ENCODE data around the gene SPIRE1. TPM values are rescaled to one million over a fixed set of nuclear protein-coding genes. Genes with fewer than 3 reads are reported as not detected.

Gene SPIRE1
- total RNA-seq, 1 experiment from 2014 or later = 9.5 TPM

DNA sequence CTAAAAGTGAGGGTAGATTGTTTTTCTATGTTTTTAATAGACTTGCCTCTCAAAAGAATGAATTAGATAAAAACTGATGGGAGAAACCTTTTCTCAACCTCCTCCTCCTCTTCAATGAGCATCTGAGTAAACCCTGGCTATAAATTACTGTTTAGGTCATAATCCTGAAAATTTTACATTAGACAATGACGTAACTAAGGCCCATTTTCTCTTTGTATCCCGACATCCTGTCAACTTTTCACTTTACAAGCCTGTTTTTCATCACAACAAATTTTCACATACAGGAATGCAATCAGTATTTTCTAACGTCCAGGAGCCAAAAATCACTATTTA, 1.3 kb downstream of the SPIRE1 start:
- POLR2A ChIA-PET = no interaction called here
- Histone ChIP-seq H3K27me3 (replicated peaks; ENCODE audit: control insufficient read depth, insufficient read depth, low read length) (no peaks in the 10 kb centered on the region), H3K36me3 (ENCODE audit: control insufficient read depth, insufficient read depth, low read length) (no peaks in the 10 kb centered on the region), H3K4me3 (ENCODE audit: low read depth, low read length) (peak overlapping the region; percentile 74), H3K9me3 (no peaks in the 10 kb centered on the region), H3K4me1 (peaks cover 3% of the 10 kb centered on the region; the same call in 1 of the 2 replicates)
- intact Hi-C loops (cut with micrococcal nuclease; ENCODE audit: unreplicated experiment) = loop anchor here (5.0 to 10.0 kb wide), 3 partner anchors 114 to 249 kb away; partner anchors contain the start of gene PRELID3A
- H3K27me3 Mint-ChIP-seq (ENCODE audit: insufficient read depth, unreplicated experiment) = no peaks in the 10 kb centered on the region
- peak overlapping the region; percentile 85 for H3K4me3 Mint-ChIP-seq (ENCODE audit: unreplicated experiment)
- TF ChIP-seq, protein P1, sequence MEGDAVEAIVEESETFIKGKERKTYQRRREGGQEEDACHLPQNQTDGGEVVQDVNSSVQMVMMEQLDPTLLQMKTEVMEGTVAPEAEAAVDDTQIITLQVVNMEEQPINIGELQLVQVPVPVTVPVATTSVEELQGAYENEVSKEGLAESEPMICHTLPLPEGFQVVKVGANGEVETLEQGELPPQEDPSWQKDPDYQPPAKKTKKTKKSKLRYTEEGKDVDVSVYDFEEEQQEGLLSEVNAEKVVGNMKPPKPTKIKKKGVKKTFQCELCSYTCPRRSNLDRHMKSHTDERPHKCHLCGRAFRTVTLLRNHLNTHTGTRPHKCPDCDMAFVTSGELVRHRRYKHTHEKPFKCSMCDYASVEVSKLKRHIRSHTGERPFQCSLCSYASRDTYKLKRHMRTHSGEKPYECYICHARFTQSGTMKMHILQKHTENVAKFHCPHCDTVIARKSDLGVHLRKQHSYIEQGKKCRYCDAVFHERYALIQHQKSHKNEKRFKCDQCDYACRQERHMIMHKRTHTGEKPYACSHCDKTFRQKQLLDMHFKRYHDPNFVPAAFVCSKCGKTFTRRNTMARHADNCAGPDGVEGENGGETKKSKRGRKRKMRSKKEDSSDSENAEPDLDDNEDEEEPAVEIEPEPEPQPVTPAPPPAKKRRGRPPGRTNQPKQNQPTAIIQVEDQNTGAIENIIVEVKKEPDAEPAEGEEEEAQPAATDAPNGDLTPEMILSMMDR (IDR thresholded peaks at IDR 0.05; ENCODE audit: insufficient read depth in 1 of 2, low read depth in 1 of 2, low read length in 1 of 2, severe bottlenecking in 1 of 2, unreplicated experiment in 1 of 2) = no peak
- no peaks in the 10 kb centered on the region for H3K9me3 Mint-ChIP-seq (ENCODE audit: unreplicated experiment)
- no TSS peak for BruUV-seq (replicated peaks)
- H3K36me3 Mint-ChIP-seq (ENCODE audit: insufficient read depth, unreplicated experiment) = no peaks in the 10 kb centered on the region
- no peak for DNase-seq
- CTCF ChIA-PET = no interaction called here
- H3K27ac Mint-ChIP-seq (ENCODE audit: unreplicated experiment) = no peak overlapping the region
- H3K4me1 Mint-ChIP-seq (ENCODE audit: low read depth, unreplicated experiment) = peaks cover 15% of the 10 kb centered on the region

DNA sequence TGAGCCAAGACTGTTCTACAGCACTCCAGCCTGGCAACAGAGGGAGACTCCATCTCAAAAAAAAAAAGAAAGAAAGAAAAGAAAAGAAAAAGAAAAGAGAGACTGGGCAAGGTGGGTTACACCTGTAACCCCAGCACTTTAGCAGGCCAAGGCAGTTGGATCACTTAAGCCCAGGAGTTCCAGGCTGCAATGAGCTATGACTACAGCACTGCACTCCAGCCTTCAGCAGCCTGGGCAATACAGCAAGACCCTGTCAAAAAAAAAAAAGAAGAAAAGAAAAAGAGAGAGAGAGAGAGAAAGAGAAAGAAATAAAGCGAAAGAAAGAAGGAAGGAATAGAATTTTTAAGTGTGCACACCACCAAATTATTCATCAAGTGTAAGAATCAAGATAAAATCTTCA, 2.9 kb downstream of the SPIRE1 start:
- Mint-ChIP-seq H3K4me3 (ENCODE audit: unreplicated experiment) (no peak overlapping the region), H3K4me1 (ENCODE audit: low read depth, unreplicated experiment) (peaks cover 15% of the 10 kb centered on the region), H3K36me3 (ENCODE audit: insufficient read depth, unreplicated experiment) (no peaks in the 10 kb centered on the region), H3K9me3 (ENCODE audit: unreplicated experiment) (no peaks in the 10 kb centered on the region), H3K27me3 (ENCODE audit: insufficient read depth, unreplicated experiment) (no peaks in the 10 kb centered on the region), H3K27ac (ENCODE audit: unreplicated experiment) (no peak overlapping the region)
- Histone ChIP-seq H3K4me3 (ENCODE audit: low read depth, low read length) (no peak overlapping the region), H3K27me3 (replicated peaks; ENCODE audit: control insufficient read depth, insufficient read depth, low read length) (no peaks in the 10 kb centered on the region), H3K9me3 (no peaks in the 10 kb centered on the region), H3K4me1 (peaks cover 3% of the 10 kb centered on the region; the same call in 1 of the 2 replicates), H3K36me3 (ENCODE audit: control insufficient read depth, insufficient read depth, low read length) (no peaks in the 10 kb centered on the region)
- ChIA-PET CTCF (no interaction called here), POLR2A (no interaction called here)
- TF ChIP-seq, protein P1 (IDR thresholded peaks at IDR 0.05; ENCODE audit: insufficient read depth in 1 of 2, low read depth in 1 of 2, low read length in 1 of 2, severe bottlenecking in 1 of 2, unreplicated experiment in 1 of 2) = no peak
- BruUV-seq (replicated peaks) = no TSS peak
- no peak for DNase-seq
- intact Hi-C loops (cut with micrococcal nuclease; ENCODE audit: unreplicated experiment) = loop anchor here (5.0 to 10.0 kb wide), 3 partner anchors 113 to 248 kb away; partner anchors contain the start of gene PRELID3A

DNA sequence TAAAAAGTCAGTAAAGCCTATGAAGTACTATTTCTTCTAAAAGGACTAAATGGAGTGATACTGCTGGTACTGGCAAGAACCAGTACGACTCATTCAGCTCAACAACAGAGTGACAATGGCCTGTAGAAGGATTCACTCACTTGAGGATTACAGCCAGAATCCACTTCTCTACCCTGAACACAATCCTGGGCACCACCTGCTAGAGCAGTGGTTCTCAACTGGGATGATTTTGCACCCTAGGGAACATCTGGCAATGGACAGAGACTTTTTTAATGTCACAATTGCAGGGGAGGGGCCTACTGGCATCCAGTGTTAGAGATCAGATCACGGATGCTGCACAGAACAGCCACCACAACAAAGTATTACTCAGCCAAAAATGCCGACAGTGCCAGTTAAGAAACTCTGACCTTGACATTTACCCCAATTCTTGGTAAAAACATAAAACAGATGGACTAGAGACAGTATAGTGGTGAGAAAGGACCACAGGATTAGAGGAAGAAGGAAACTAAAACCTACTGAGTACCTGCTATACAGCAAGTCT, 5.0 kb downstream of the SPIRE1 start:
- intact Hi-C loops (cut with micrococcal nuclease; ENCODE audit: unreplicated experiment) = loop anchor here (10.0 kb wide), 1 partner anchor 178 kb away; no protein-coding TSS in a partner anchor
- DNase-seq = no peak
- Histone ChIP-seq H3K4me3 (ENCODE audit: low read depth, low read length) (no peak overlapping the region), H3K9me3 (no peaks in the 10 kb centered on the region), H3K27me3 (replicated peaks; ENCODE audit: control insufficient read depth, insufficient read depth, low read length) (no peaks in the 10 kb centered on the region), H3K36me3 (ENCODE audit: control insufficient read depth, insufficient read depth, low read length) (no peaks in the 10 kb centered on the region), H3K4me1 (no peaks in the 10 kb centered on the region; the same call in 1 of the 2 replicates)
- Mint-ChIP-seq H3K9me3 (ENCODE audit: unreplicated experiment) (no peaks in the 10 kb centered on the region), H3K27ac (ENCODE audit: unreplicated experiment) (no peak overlapping the region), H3K27me3 (ENCODE audit: insufficient read depth, unreplicated experiment) (no peaks in the 10 kb centered on the region), H3K4me1 (ENCODE audit: low read depth, unreplicated experiment) (peaks cover 12% of the 10 kb centered on the region), H3K4me3 (ENCODE audit: unreplicated experiment) (no peak overlapping the region), H3K36me3 (ENCODE audit: insufficient read depth, unreplicated experiment) (no peaks in the 10 kb centered on the region)
- TF ChIP-seq, protein P1 (IDR thresholded peaks at IDR 0.05; ENCODE audit: insufficient read depth in 1 of 2, low read depth in 1 of 2, low read length in 1 of 2, severe bottlenecking in 1 of 2, unreplicated experiment in 1 of 2) = no peak
- ChIA-PET POLR2A (no interaction called here), CTCF (no interaction called here)
- no TSS peak for BruUV-seq (replicated peaks)
